ENCODE results near the gene POLA2. TPM values are rescaled to one million over a fixed set of nuclear protein-coding genes. Genes with fewer than 3 reads are reported as not detected.
A peak's percentile ranks its signal among the peaks of the same experiment; 100 is the strongest.

POLA2 gene
- total RNA-seq, 4 donors from 2014 or later: 7.7 to 18.5 (median 13.2) TPM

DNA sequence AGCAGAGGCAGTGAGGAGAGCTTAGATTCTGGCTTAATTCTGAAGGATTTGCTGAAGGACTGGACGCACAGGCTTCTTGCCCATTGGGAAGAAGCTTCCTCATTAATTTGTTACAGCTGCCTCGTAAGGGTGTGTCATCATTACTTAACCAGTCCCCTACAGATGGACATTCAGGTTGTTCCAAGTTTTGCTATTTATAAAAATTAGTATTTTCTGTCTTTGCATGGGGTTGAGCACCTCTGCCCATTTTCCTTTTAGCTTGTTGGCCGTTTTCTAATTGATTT, 41.9 kb upstream of the POLA2 start:
- H3K9me3 ChIP-seq: no peaks in the 10 kb centered on the region
- peak overlapping the region in 1 of 4 donors; percentile 2 for H3K27ac ChIP-seq
- peaks cover 0 to 4% (median 2%) of the 10 kb centered on the region in 3 donors for H3K4me1 ChIP-seq
- ATAC-seq: peak; percentile 69
- no peaks in the 10 kb centered on the region for H3K27me3 ChIP-seq
- H3K4me3 ChIP-seq: no peak overlapping the region
- TF ChIP-seq, protein P1, sequence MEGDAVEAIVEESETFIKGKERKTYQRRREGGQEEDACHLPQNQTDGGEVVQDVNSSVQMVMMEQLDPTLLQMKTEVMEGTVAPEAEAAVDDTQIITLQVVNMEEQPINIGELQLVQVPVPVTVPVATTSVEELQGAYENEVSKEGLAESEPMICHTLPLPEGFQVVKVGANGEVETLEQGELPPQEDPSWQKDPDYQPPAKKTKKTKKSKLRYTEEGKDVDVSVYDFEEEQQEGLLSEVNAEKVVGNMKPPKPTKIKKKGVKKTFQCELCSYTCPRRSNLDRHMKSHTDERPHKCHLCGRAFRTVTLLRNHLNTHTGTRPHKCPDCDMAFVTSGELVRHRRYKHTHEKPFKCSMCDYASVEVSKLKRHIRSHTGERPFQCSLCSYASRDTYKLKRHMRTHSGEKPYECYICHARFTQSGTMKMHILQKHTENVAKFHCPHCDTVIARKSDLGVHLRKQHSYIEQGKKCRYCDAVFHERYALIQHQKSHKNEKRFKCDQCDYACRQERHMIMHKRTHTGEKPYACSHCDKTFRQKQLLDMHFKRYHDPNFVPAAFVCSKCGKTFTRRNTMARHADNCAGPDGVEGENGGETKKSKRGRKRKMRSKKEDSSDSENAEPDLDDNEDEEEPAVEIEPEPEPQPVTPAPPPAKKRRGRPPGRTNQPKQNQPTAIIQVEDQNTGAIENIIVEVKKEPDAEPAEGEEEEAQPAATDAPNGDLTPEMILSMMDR (IDR thresholded peaks at IDR 0.05): no peak
- TF ChIP-seq POLR2AphosphoS5 (IDR thresholded peaks at IDR 0.05) (no peak), EP300 (IDR thresholded peaks at IDR 0.05) (no peak), POLR2A (IDR thresholded peaks at IDR 0.05) (no peak)
- WGBS, 2 donors (ENCODE audit: low coverage in 1 of 2): 59 to 67% methylated on average over 2 to 3 of the region's 3 CpGs
- H3K36me3 ChIP-seq: no peaks in the 10 kb centered on the region

DNA sequence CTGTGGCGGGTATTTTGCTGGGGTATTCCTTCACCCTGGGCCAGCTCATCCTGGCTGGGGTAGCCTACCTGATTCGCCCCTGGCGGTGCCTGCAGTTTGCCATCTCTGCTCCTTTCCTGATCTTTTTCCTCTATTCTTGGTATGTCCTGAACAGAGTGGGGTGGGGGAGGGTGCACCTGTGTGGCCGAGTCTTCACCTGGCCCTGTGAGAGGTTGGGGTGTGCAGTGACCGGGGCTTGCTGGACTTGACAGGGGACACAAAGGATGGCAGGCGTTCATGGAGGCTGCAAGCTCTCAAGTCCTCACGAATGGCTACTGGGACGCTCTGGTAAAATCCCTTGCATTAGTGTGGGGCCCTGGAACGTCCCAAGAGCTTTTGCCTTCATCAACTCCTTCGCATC, 40.7 kb upstream of the POLA2 start:
- ATAC-seq: no peak
- Histone ChIP-seq H3K27ac (no peak overlapping the region), H3K9me3 (no peaks in the 10 kb centered on the region), H3K36me3 (no peaks in the 10 kb centered on the region), H3K4me1 (peaks cover 0 to 15% (median 9%) of the 10 kb centered on the region in 3 donors), H3K4me3 (no peak overlapping the region), H3K27me3 (no peaks in the 10 kb centered on the region)
- 92 to 100% methylated on average over 1 to 5 of the region's 10 CpGs for WGBS, 2 donors (ENCODE audit: low coverage in 1 of 2)
- TF ChIP-seq EP300 (IDR thresholded peaks at IDR 0.05) (no peak), POLR2AphosphoS5 (IDR thresholded peaks at IDR 0.05) (no peak), POLR2A (IDR thresholded peaks at IDR 0.05) (no peak)
- TF ChIP-seq, protein P1 (IDR thresholded peaks at IDR 0.05): no peak

GRCh38 chr11:65223011-65223410, 38.8 kb upstream of the POLA2 start:
- TF ChIP-seq EP300 (IDR thresholded peaks at IDR 0.05) (no peak), POLR2A (IDR thresholded peaks at IDR 0.05) (no peak), POLR2AphosphoS5 (IDR thresholded peaks at IDR 0.05) (no peak)
- TF ChIP-seq, protein P1 (IDR thresholded peaks at IDR 0.05): no peak
- H3K27me3 ChIP-seq: no peaks in the 10 kb centered on the region
- ATAC-seq: no peak
- H3K4me3 ChIP-seq: no peak overlapping the region
- peaks cover 0 to 20% (median 9%) of the 10 kb centered on the region in 3 donors for H3K4me1 ChIP-seq
- no peak overlapping the region for H3K27ac ChIP-seq
- WGBS, 2 donors (ENCODE audit: low coverage in 1 of 2): 70 to 100% methylated on average over 1 to 5 of the region's 8 CpGs
- H3K9me3 ChIP-seq: no peaks in the 10 kb centered on the region
- H3K36me3 ChIP-seq: no peaks in the 10 kb centered on the region

GRCh38 chr11:65224930-65225278, 36.9 kb upstream of the POLA2 start:
- Histone ChIP-seq H3K36me3 (peaks cover 0 to 5% of the 10 kb centered on the region in 2 donors), H3K9me3 (no peaks in the 10 kb centered on the region), H3K27ac (peak overlapping the region in 3 of 4 donors; percentile 44 to 68 (median 65)), H3K4me1 (peaks cover 0 to 20% (median 9%) of the 10 kb centered on the region in 3 donors), H3K27me3 (no peaks in the 10 kb centered on the region), H3K4me3 (no peak overlapping the region)
- no peak for TF ChIP-seq EP300 (IDR thresholded peaks at IDR 0.05)
- TF ChIP-seq, protein P1 (IDR thresholded peaks at IDR 0.05): no peak
- no peak for TF ChIP-seq POLR2AphosphoS5 (IDR thresholded peaks at IDR 0.05)
- no peak for TF ChIP-seq POLR2A (IDR thresholded peaks at IDR 0.05)
- 80% methylated on average over 1 of the region's 5 CpGs; no CpG with 5 or more reads in 1 of the 2 donors for WGBS, 2 donors (ENCODE audit: low coverage in 1 of 2)
- peak; percentile 77 for ATAC-seq

GRCh38 chr11:65225279-65226102, 36.3 kb upstream of the POLA2 start:
- peaks cover 0 to 20% (median 9%) of the 10 kb centered on the region in 3 donors for H3K4me1 ChIP-seq
- H3K4me3 ChIP-seq: peak overlapping the region; percentile 39 to 47
- no peaks in the 10 kb centered on the region for H3K9me3 ChIP-seq
- peak overlapping the region in 3 of 4 donors; percentile 44 to 68 (median 65) for H3K27ac ChIP-seq
- ATAC-seq: peak; percentile 83
- TF ChIP-seq POLR2AphosphoS5 (IDR thresholded peaks at IDR 0.05) (no peak), POLR2A (IDR thresholded peaks at IDR 0.05) (no peak), EP300 (IDR thresholded peaks at IDR 0.05) (no peak)
- TF ChIP-seq, protein P1 (IDR thresholded peaks at IDR 0.05): peak in 3 of 4 experiments; percentile 39 to 63 (median 40)
- whole genome bisulfite sequencing, 2 donors (ENCODE audit: low coverage in 1 of 2): 44 to 53% methylated on average over 3 of the region's 42 CpGs
- H3K36me3 ChIP-seq: peaks cover 0 to 5% of the 10 kb centered on the region in 2 donors
- H3K27me3 ChIP-seq: no peaks in the 10 kb centered on the region
